ENCODE data around the gene PSMD1.
A peak's percentile ranks its signal among the peaks of the same experiment; 100 is the strongest.
"Not testable (repeated sequence)": the region's sequence is repeated elsewhere in the genome, so short reads cannot be mapped to it uniquely, and the experiment has no call there.

PSMD1 gene

DNA sequence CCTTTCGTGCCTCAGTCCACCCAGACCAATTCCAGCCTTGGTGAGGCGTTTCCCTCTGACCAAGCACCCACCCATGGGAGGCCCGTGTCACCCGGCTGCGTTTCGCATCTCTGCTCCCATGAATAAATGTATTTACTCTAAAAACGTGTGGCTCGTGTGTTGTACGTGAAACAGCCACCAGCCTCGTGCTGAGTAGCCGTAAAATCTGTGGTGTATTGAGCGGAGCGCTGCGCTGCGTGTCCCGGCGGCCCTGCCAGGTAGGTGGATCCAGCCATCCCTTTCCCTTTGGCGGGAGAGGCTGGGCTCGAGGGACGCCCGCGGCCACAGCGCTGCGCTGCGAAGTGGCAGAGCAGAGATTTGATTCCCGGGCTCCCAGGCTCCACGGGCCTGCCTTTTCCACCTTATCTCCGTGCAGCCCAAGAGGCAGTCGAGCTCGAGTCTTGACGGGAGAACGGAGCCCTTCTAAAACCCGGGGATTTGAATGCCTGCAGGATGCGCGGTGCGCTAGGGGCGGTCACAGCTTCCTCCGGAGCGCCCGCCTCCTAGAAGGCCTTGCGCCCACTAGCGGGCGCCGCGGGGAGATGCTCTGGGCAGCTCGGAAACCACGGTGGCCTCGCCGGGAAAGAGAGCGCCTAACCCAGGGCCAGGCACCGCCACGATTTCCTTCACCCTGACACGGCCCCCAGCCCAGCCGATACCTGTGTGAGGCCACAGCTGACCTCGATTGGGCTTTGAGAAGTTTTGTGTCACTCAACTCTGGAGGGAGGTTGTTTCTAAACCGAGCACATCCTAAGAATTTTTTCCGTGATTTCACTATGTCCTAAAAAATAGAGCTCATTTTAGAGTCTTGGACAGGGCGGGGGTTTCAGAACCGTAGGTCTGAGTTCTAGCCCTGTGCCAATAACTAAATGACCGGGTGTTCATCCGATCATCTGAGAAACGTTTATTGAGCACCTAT is 3.9 kb upstream of the PSMD1 start:
- peak; percentile 75 to 80 (median 76) for DNase-seq (ENCODE audit: low read depth in 2 of 3, low spot score in 1 of 3)

DNA sequence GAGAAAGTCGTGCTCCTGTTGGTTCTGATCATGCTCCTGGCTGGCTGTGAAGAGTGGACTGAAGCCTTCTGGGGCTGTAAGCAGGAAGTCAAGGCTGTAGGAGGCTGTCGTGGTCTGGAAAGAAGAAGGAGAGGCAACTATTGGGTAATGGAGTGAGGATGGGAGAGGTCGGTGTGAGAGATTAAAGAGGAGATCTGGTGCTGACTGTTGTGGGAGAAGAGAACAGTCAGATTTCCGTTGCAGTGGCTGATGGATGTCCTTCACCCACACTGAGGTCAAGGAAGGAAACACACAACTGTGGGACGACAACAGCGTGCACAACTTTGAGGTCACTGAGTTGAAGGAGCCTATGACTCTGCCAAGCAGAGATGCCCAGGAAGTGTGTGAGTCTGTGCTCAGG is 2.8 kb upstream of the PSMD1 start:
- no peak for DNase-seq (ENCODE audit: low read depth in 2 of 3, low spot score in 1 of 3)

- DNase-seq (ENCODE audit: low read depth in 2 of 3, low spot score in 1 of 3) = no peak
Observed at GRCh38 chr2:231057590-231057989, 923 bp downstream of the PSMD1 start.

DNA sequence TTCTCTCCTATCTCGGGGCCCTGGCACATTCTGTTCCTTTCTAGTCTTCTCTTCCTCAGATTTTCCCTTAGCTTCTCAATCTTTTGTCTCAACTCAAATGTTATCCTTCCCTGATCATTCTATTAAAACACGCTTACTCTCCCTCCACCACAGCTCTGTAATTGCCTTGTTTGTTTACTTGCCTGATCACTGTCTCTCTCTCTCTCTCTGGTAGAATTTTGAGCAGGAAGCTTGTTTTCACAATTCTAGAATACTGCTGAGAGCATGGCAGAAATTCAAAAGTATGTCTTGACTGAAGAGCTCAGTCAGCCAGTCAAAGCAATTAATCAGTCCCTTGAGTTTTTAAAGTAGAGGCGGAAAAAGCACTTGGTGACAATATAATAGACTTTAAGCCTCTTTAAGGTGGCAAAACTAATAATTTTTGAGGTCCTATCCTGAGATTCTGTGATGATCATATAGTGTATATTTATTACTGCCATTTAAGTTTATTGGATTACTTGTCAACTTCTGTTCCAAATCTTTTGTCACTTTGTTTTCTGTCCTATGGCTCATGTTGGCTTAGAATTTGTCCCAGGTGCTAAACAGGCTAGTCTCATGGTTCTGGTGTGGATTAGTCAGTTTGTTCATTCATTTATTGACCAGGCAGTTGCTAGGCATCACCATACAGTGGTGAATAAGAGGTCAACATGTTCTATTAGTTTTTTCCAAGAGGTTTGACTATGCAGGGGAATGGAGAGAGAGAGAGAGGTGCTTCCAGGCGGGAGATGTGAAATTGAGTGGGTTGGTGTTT is 2.3 kb downstream of the PSMD1 start:
- DNase-seq (ENCODE audit: low read depth in 2 of 3, low spot score in 1 of 3) = no peak

- no peak for DNase-seq (ENCODE audit: low read depth in 2 of 3, low spot score in 1 of 3)
Observed at GRCh38 chr2:231059756-231060155, 3.1 kb downstream of the PSMD1 start.

- no peak for DNase-seq (ENCODE audit: low read depth in 2 of 3, low spot score in 1 of 3)
Observed at GRCh38 chr2:231062776-231063175, 6.1 kb downstream of the PSMD1 start.

DNA sequence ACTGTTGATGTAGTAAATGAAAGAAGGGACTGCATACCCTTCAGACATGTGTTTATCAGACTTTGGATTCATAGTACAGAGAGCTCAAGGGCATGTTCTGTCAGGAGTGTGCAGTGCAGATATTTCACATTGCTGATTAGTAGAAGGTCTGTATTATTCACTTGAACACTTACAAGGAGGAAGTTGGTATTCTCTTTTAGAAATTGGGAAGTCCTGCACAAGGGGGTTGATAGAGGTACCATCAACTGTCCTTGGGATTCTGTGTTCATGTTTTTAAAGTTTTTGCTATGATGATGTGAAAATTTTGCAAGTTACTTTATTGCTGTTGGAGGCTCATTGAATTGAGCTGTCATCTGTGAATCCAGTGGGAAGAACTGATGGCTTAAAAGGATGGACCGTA is 6.7 kb downstream of the PSMD1 start:
- no peak for DNase-seq (ENCODE audit: low read depth in 2 of 3, low spot score in 1 of 3)

GRCh38 chr2:231065966-231066365 is 9.3 kb downstream of the PSMD1 start:
- DNase-seq (ENCODE audit: low read depth in 2 of 3, low spot score in 1 of 3) = no peak

- not testable (repeated sequence) for DNase-seq (ENCODE audit: low read depth in 2 of 3, low spot score in 1 of 3)
Observed at GRCh38 chr2:231067531-231067930, 10.9 kb downstream of the PSMD1 start.

- DNase-seq (ENCODE audit: low read depth in 2 of 3, low spot score in 1 of 3) = no peak
Observed at GRCh38 chr2:231068525-231069222, 12.0 kb downstream of the PSMD1 start.

GRCh38 chr2:231069379-231070054 is 12.8 kb downstream of the PSMD1 start:
- DNase-seq (ENCODE audit: low read depth in 2 of 3, low spot score in 1 of 3) = no peak

- DNase-seq (ENCODE audit: low read depth in 2 of 3, low spot score in 1 of 3) = no peak
Observed at GRCh38 chr2:231084565-231084964, 27.9 kb downstream of the PSMD1 start.

DNA sequence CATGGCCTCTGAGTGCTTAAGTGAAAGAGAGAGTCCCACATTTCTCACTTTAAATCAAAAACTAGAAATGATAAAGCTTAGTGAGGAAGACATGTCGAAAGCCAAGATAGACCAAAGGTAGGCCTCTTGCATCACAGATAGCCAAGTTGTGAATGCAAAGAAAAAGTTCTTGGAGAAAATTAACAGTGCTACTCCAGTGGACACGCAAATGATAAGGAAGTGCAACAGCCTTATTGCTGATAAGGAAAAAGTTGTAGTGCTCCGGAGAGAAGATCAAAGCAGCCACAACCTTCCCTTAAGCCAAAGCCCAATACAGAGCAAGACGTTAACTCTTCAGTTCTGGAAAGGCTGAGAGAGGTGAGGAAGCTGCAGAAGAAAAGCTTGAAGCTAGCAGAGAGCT is 32.1 kb downstream of the PSMD1 start:
- no peak for DNase-seq (ENCODE audit: low read depth in 2 of 3, low spot score in 1 of 3)

DNA sequence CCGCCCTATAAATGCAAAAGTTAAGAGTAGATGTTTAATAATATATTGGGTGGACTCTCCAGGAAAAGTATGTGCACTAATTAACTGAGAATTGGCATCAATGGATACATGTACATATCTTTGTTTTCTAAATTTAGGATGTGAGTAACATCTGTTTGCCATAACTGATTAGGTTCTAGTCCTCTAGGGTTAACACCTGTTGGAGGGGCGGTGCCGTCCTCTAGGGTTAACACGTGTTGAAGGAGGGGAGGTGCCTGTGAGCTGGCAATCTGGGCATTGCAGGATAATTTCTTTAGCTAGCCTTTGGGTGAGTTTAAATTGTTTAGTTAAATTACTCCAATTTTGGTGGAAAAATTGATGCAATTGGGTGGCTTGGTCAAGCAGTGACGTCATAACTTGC is 37.3 kb downstream of the PSMD1 start:
- DNase-seq (ENCODE audit: low read depth in 2 of 3, low spot score in 1 of 3) = no peak

GRCh38 chr2:231094736-231095346 is 38.2 kb downstream of the PSMD1 start:
- DNase-seq (ENCODE audit: low read depth in 2 of 3, low spot score in 1 of 3) = no peak

- no peak for DNase-seq (ENCODE audit: low read depth in 2 of 3, low spot score in 1 of 3)
Observed at GRCh38 chr2:231099918-231100317, 43.3 kb downstream of the PSMD1 start.

GRCh38 chr2:231100321-231100720 is 43.7 kb downstream of the PSMD1 start:
- not testable (repeated sequence) for DNase-seq (ENCODE audit: low read depth in 2 of 3, low spot score in 1 of 3)

- DNase-seq (ENCODE audit: low read depth in 2 of 3, low spot score in 1 of 3) = no peak
Observed at GRCh38 chr2:231100990-231101389, 44.3 kb downstream of the PSMD1 start.

DNA sequence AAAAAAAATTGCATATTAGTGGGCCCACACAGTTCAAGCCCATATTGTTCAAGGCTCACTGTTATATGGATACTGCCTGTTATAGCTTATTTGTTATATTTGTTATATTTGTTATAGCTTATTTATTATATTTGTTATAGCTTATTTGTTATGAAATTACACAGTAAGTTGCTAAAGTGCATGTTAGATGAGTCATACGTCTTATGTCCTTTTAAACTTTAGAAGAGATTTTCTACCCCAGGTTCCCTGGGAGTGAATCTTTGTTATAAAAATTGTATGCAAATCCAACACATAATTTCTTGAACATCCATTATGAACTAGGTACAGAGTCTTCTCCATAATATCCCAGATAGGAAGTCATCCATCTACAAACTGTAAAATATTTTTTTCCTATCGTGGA is 46.1 kb downstream of the PSMD1 start:
- no peak for DNase-seq (ENCODE audit: low read depth in 2 of 3, low spot score in 1 of 3)

- peak; percentile 15 to 59 (median 20) for DNase-seq (ENCODE audit: low read depth in 2 of 3, low spot score in 1 of 3)
Observed at GRCh38 chr2:231104115-231104713, 47.5 kb downstream of the PSMD1 start.

All from stimulated activated CD4-positive, alpha-beta T cell treated with anti-CD3 and anti-CD28 coated beads, Interleukin-12 subunit alpha, Interleukin-12 subunit beta, amount 100 ng/mL, for 48 hours (primary cell).